Stimulated activated naive CD8-positive, alpha-beta T cell treated with anti-CD3 and anti-CD28 coated beads, Interleukin-15, Interleukin-2, amounts not matched to agents 100 U/mL and 50 U/mL, for 24 hours (primary cell): ENCODE results near the gene IL1RN.

Experiments used
- ATAC-seq: fragments of 150-1000 bp; cut with Tn5 transposase; one replicate; pipeline ENCODE4 v1.10.0; 2021
- DNase-seq: peaks from one replicate; pipeline ENCODE4 v3.0.0; 2021

The IL1RN gene

DNA sequence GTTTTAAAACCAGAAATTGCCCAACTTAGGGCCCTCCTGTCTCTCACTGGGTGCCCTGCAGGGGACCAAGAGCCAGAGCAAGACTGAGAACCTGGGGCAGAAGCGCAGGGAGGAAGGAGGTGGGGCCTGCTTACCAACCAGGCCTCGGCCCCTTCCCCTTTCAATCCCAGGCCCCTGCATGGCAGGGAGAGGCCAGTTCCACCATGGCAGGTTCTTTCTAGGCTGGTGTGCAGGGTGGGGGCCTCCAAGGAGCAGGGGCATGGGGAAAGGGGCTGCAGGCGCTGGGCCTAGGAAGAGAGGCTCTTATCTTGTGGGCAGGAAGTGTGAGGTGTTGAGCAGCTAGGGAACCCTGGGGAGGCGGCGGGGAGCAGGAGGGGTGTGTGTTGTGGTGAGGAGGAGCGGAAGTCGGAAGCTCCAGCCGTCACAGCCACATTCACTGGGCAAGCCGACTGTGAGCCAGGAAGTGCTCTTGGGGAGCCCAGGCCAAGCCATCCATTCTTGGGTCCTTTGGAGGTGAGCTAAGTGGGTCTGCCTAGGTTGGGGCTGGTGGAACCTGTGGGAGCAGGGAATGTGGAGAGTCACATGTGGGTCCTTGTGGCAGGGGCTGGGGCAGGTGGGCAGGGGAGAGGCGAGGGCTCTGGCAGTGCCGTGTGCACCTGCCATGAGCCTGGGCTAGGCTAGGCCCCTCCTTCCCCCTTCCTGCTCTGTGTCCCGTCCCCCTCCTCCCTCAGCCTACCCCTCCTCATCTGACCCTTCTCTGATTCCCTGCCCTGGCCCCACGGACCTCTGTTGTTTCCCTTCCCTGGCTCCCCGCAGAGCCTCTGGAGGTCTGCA, 46.4 kb downstream of the IL1RN start, which contains the start of gene PSD4:
Gene PSD4, plus strand, starts transcription at position 430 of the 834 bp plus-strand sequence. CDS start 8,486 bp downstream, outside the sequence.
- DNase-seq: peak; percentile 89

DNA sequence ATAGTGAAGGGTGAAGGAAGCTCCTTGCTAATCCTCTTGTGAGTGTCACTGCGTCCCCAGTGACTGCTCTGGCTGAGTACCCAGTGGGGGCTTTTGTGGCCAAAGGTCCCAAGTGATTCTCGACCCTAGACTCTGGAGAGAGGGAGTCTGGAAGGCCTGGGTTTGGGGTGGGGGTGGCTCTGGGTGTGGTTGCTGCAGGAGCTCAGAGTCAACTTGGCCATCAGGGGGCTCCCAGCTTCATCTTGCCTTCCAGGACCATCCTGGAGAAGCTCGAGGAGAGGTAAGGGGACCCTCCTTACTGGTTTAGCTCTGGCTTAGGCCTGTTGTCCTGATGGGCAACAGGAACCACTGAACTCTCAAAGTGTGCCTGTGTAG, 47.0 kb downstream of the IL1RN start:
- ATAC-seq: no peak

More for the DNA sequence above, 46.4 kb downstream of the IL1RN start, which contains the start of gene PSD4:
- ATAC-seq: peak; percentile 91

DNA sequence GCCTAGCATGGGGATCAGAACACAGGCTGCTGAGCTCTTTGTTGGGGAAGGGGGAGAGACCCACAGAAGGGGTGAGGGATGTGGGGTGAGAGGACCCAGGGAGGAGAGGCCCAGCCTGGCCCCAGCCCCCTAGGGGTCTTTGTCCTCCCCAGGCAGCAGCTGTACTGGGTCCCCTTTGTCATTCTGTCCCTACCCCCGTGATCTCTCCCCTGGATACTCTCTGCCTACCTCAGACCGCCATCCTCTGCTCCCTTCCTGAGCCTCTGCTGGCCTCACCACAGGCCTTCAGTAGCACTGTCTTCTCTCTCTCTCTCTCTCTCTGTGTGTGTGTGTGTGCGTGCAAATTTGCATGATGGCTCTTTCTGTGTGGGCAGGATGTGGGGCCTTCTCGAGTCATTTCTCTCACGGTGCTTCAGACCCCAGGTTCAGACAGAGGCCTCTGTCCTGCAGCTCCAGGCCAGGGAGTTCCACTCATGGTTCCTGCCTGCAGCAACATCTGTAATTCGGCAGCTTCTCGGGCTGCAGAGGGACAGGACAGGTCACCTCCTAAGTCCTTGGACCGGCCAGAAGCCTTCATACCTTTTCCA, 47.7 kb downstream of the IL1RN start:
- ATAC-seq (peak; percentile 53), DNase-seq (peak; percentile 76)

More for the DNA sequence above, 47.0 kb downstream of the IL1RN start:
- DNase-seq: peak; percentile 48

DNA sequence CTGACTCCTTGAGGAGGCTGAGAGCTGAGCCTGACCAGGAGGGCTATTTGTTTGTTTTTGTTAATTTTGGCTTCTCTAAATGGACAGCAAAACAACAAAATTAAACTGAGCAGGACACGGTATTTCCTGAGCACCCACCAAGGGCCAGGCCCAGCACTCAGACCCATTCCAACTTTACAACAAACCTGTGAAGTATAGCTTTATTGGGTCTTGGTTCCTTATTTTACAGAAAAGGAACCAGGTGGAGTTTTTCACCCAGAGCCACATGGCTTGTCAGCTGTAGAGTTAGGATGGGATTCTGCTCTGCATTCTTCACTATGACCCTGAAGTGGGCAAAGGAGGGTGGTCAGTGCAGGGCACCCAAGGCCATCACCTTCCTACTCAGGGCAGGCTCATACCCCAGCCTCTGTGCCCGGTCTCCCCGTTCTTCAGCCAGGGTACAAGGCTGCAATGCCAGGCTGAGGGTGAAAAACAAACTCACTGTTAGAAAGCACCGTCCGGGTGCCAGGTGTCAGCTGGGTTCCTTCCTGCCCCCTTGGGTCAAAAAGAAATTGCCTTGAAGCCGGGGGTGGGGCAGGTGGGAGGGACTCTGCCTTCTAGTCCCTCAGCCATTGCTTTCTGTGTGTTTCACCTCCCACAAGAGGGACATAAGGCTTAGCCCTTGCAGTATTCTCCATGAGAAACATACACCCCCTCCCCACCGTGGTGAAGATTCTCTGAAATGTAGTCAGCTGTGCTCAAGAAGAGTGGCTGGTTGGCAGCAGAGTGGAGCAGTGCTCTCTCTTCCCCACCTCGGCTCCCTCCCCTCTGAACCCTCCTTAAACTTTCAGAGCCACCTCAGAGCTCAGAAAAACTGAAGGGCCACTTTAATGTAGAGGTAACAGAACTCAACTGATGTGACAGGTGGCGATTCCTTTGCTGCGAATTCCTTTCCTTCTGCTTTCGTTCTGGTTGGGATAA, 48.6 kb downstream of the IL1RN start:
- DNase-seq: peak; percentile 44
- no peak for ATAC-seq

DNA sequence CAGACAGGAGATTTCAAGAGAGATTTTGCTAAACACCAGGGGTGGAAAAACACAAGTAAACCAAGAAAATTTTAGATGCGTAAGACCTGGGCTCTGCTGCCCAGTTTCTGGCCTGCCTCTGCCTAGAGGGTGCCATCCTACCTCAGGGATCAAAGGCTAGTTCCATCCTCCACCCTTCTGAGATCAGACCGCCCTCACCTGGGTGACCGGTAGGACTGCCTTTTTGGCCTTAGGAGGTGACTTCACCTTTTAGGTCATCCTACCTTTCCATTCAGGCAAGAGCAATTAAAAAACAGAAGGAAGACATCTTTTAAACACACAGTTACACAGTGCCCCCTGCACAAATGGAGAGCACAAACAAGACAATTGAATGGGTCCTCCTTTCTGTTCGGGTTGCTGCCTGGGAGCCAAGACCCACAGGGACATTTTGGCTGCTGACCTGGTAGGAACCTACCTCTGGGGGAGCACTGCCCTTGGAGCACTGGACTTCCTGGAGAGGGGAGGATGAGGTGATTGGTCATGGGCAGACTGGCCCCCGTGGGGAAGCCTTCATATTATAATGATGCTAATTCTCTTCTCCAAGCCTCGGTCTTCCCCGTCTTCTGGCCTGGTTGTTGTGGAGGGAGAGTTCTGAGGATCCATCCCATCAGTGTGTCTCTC, 49.4 kb downstream of the IL1RN start:
- DNase-seq: no peak
- no peak for ATAC-seq

DNA sequence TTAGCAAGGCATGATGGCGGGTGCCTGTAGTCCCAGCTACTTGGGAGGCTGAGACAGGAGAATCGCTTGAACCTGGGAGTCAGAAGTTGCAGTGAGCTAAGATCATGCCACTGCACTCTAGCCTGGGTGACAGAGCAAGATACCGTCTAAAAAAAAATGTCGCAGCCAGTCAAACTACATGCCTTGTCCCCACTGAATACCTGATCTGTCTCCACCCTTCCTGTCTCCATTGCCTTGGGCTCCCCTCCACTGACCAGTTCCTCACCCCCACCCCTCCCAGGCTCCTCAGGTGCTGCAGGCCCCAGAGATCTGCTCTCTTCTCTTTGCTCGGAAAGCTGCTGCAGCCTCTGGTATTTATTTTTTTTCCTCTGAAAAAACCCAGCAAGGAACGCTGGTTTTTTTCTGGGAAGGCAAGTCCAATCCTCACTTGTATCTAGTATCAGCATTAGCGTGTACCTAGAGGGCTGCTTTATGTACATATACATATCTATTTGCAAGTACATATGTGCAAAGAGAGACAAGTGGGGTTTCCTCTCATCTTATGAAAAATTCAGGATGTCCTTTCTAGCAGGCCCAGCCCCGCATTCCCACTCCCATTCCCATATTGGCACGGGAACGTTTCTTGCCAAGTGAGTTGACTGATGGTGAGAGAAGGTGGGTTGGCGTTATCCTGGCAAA, 50.8 kb downstream of the IL1RN start:
- DNase-seq: no peak
- no peak for ATAC-seq

DNA sequence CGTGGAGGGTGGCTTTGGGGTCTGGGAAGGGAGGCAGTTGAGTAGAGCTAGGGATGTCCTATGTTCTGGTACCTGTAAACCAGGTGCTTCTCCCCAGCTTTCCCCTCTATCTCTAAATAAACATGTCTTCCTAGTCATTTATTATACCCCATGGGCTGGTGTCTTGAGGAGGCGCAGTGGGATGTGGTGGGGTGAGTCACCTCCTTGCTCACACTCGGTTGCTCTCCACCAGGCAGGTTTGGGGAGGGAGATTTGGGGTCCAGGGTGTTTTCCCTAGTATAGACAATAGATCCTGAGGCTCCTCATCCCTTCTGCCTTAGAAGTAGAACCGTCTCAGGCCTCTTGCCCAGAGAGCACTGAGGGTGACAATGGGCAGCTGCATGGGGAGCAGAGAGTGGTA, 51.5 kb downstream of the IL1RN start:
- DNase-seq (peak; percentile 68), ATAC-seq (peak; percentile 65)

DNA sequence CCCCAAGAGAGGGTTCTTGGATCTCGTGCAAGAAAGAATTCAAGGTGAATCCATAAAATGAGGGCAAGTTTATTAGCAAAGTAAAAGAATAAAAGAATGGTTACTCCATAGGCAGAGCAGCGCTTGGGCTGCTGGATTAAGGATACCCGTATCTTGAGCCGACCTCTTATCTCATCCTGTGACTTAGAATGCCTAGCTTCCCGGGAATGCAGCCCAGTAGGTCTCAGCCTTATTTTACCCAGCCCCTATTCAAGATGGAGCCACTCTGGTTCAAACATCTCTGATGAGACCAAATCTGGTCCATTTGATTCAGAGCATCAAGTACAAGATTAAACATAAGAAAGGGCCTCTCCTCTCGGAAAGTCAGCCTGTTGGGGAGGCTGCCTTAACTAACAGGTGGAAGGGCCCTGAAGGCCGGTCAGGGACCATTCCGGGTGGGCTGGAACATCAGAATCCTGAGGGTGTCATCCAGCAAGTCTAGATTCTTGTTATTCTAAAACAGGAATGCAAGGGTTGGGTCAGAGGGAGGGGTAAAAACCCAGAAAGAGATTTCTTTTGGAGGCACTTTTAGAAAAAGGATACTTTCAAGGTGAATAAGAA, 52.1 kb downstream of the IL1RN start:
- ATAC-seq: no peak
- no peak for DNase-seq

DNA sequence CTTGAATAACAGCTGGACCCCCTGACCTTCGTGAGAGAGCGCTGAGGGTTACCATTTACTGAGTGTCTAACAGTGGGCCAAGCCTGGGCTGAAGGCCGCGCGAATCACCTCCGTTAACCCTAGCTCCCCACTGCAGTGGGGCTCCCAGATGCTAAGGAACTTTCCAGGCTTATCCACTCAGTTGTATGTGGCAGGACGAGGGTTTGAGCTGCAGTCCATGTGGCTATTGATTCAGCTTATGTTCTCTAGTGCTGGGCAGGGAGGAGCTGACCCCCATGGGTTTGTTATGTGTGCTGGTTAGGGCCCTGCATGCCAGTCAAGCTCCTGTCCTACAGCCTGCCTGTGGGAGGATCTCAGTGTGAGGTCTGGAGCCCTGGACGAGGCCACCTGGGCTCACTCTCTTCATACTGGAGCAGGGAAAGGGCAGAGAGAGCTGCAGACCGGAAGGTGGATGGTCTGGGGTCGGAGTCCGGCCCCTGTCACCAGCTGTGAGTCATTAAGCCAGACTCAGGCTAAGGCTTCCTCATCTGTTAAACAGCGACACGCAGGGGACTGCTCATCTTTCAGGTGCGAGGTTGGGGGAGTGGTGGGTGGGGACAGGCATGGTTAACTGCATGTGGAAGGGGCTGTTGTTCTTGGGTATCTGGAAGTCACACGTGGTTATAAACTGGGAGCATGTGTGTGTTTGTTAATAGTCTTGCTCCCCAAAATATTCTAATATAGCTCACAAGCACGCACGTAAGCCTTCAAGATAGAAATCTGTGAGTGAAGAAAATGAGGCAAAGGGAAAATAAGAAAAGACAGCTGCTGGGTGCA, 52.9 kb downstream of the IL1RN start:
- ATAC-seq: peak; percentile 39
- DNase-seq: peak; percentile 33

DNA sequence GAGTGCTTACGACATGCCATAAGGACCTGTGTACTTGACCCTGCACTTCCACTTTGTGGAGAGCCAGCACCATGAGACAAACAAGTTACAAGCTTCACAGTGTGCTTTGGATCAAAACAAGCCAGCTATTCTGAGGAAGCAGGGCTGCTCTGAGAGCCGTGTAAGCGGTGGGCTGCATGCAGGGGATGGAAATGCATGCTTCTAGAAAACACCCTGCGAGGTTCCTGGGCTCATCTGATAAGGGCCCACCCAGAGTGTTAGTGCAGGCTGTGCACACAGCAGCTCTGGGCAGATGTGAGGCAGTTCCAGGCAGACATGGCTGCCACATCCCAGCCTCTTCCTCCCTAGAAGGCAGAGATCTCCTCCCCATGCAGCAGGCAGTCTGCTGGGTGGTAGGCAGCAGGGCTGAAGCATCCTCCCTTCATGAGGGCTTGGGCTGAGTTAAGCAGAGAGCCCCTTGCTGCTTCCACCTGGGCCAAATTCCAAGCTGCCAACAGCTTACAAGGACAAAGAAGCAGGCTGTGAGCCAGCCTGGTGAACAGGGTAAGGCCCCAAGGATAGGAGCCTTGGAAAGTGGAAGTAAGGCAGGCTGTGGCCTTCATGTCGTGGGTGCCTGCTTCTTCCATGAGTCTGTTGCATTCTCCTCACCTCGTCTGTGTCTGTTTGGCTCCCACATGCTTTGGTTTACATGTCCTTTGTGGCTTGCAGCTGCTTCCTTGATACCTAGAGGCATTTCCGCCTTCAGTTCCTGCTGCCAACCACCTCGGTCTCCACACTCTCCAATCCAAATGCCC, 54.1 kb downstream of the IL1RN start:
- ATAC-seq (no peak), DNase-seq (no peak)

DNA sequence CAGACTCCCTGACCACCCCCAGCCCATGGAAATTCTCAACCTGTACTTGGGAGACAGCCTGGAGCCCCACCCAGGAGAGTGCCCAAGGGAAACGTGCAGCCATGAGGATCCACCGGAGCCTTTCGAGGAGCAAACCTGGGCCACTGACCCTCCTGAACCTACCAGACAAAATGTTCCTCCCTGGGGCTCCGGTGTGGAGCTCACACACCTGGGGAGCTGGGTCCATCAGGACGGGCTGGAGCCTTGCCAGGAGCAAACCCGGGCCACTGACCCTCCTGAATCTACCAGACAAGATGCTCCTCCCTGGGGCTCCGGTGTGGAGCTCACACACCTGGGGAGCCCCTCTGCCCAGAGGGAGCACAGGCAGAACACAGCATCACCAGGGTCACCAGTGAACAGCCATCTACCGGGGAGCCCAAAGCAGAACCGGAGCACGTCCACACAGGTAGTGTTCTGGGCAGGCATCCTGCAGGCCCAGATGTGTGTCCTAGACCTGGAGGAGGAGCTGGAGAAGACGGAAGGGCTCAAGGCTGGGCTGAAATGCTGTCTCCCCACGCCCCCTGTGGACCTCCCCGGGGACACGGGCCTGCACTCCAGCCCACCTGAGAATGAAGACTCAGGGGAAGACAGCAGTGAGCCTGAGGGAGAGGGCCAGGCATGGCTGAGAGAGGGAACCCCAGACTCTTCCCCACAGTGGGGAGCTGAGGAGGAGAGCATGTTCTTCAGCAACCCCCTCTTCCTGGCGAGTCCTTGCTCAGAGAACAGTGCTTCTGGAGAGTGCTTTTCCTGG, 55.3 kb downstream of the IL1RN start:
- ATAC-seq (no peak), DNase-seq (no peak)

DNA sequence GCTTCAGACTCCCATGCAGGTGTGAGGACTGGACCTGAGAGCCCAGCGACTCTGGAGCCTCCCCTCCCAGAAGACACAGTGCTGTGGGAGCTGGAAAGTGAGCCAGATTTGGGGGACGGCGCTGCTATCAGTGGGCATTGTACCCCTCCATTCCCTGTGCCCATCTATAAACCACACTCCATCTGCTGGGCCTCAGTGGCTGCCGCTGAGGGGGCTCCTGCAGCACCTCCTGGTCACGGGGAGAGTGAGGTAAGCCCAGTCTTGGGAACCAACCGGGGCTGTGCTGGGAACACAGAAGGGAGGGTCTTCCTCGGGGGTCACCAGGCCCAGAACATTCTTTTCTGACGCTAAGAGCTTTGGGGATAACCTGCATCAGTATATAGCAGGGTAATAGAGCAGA, 55.9 kb downstream of the IL1RN start:
- no peak for ATAC-seq
- DNase-seq: no peak
